Activated CD8-positive, alpha-beta memory T cell treated with anti-CD3 and anti-CD28 coated beads, Interleukin-2, amount 50 U/mL, for 24 hours (primary cell): ENCODE measurements around the gene LRTM2.

Source experiments
- DNase-seq: peaks from one replicate; pipeline ENCODE4 v3.0.0-alpha.2; 2020; ENCODE audit errors: extremely low read depth

The LRTM2 gene

DNA sequence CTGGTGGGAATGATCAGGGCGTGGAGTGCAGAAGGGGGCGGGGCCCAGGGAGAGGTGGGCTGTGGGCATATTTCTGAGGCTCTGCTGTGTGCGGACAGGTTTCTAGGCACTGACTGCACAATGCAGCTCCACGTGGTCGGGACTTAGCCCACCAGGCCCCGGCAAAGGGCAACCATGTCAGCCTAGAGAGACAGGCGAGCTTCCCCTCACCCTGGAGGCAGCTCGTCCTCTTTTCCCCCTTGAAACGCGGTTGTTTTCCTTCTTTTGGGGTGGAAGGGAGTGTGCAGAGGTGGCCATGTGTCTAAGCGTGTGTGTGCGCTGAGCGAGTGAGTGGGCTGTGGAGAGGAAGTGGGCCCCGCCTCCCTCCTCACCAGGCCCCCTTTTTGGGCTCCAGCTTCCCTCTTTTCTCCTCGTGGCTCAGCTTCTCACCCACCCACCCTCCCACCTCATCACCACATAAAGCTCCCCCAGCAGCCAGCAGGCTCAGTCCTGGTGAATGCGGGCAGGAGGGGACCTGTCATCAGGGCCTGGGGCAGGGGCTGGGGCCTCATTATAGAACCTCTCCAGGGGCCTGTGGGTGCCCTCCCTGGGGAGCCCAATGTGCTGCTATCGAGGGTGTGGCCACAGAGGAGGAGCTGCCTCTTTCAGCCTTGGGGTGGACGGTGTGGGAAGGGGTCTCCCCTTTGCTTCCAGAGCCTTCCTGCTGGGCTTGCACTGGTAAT lies 22.0 kb downstream of the LRTM2 start:
- DNase-seq: no peak

DNA sequence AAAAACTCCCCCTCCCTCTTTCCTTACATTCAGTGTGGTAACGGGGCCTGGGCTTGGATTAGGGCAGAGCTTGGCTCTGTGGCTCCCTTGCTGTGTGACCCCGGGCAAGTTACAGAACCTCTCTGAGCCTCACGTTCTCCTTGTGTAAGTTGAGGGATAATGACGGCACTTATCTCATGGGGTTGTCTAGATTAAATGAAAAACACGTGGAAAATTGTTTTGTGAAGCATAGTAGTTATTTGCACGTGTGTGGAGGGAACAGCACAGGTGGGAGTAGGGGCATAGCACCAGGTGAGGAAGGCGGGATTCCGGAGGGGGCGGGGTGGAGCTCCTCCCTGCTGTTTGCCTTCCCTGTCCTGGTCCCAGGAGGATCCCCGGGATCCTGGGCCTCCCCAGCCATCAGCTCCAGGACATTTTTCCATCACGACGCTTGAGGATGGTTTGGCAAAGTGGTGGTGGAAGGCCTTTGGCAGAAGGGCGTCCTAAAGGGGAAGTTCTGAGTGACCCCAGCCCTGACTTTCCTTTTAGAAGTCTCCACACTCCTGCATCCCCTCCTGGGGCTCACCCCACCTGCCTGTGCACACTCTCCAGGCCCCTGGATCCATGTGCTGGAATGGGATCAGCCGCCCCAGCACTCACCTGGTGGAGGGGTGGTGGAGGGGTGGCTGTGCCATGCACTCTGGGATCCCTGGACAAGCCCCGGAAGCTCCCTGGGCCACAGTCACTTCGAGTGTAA lies 22.7 kb downstream of the LRTM2 start:
- DNase-seq: no peak

DNA sequence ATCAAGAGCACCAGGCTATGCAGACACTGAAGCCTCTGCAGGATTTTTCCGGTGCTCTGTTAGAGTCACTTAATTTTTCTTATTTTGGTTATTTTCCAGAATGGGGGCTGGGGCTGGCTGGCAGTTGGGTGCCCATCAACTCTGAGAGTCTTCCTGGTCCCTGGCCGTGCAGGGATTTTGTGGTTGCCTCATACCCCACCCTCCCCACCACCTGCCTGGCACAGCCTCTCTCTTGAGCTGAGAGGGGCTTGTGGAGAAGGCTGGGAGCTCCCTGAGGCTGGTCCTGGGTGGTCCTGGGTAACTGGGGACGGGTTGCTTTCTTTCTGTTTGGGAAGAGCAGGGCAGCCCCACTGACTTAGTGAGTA lies 23.3 kb downstream of the LRTM2 start:
- no peak for DNase-seq

DNA sequence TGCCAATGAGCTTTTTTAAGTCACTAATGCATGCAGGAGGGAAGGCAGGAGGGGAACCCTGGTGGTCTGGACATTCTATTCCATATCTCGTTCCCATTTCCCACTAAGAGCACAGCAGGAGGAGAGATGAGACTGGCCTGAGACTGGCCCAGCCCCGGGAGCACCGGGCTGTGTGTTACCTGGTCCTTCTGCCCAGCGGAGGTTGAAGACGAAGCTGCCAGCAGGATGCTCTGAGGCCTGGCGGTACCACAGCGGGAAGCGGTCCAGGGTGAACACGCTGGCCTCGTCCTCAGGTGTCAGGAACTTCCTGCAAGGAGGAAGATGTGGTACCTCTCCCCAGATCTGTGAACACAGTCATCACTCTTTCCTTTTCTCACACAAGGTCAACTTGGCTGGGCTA lies 23.9 kb downstream of the LRTM2 start:
- no peak for DNase-seq

DNA sequence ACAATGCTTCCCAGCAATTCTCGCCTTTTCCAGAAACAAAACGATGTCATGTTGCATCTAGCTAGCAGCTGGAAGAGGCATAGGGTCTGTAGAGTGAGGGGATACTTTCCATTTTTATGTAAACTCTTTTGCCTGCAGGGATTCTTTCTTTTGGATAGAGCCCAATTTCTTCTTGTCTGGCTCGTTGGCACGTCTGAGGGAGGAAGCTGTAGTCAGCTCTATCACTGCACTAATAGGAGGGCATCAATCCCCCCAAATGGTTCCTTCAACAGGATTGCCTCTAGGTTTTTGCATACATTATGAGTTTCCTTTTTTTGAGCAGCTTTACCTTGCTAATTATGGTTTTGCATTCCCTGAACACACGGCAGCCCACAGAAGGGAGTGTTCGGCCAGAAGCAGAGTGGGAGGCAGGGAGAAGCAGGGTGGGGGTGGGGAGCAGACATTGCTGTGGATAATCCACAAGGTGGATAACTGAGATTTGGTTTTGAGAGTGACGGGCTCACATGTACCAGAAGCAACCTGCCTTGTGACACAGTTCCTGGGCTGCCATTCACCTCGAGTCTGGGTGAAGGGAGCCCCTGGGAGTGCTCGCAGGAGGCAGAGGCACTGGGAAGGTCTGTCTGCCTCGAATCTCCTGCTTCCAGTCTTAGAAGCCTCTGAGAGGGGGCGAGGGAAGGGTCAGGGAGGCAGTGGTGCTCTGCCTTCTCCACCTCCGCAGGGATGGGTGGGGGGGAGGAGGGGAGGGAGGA lies 24.5 kb downstream of the LRTM2 start:
- no peak for DNase-seq

DNA sequence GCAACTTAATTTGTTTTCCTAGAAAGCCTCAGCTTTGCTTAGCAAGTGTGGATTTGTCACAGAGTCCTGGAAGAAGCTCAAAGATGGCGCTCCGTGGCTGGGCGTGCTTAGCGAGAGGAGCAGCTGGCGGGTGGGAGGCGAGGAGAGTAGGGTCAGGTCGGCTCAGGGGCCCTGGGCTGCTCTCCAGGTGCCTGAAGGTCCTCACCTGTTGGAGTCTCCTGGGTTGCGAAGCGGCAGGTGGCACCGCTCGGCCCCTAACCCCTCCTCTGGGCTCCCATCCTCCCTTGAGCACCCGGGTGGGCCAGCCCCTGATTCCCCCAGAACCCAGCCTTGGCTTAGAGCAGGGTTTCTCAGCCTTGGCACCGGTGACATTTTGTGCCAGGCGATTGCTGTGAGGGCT lies 25.1 kb downstream of the LRTM2 start:
- no peak for DNase-seq

DNA sequence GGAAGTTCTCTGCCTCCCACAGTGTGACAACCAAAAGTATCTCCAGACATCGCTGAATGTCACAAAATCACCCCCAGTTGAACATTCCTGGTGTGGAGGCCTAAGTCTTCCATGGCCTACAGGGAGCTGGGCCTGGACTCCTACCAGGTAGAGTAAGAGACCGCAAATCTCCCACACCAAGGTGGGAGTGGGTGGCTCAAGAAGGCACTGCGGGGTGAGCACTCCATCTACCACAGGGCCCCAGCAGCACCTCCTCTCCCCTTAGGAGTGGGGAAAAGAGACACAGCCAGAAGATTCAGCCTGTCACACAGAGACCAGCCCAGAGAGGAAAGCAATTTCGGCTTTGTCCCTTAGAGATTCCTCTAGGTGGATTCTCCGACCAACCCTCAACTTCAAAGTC lies 25.5 kb downstream of the LRTM2 start:
- DNase-seq: no peak

DNA sequence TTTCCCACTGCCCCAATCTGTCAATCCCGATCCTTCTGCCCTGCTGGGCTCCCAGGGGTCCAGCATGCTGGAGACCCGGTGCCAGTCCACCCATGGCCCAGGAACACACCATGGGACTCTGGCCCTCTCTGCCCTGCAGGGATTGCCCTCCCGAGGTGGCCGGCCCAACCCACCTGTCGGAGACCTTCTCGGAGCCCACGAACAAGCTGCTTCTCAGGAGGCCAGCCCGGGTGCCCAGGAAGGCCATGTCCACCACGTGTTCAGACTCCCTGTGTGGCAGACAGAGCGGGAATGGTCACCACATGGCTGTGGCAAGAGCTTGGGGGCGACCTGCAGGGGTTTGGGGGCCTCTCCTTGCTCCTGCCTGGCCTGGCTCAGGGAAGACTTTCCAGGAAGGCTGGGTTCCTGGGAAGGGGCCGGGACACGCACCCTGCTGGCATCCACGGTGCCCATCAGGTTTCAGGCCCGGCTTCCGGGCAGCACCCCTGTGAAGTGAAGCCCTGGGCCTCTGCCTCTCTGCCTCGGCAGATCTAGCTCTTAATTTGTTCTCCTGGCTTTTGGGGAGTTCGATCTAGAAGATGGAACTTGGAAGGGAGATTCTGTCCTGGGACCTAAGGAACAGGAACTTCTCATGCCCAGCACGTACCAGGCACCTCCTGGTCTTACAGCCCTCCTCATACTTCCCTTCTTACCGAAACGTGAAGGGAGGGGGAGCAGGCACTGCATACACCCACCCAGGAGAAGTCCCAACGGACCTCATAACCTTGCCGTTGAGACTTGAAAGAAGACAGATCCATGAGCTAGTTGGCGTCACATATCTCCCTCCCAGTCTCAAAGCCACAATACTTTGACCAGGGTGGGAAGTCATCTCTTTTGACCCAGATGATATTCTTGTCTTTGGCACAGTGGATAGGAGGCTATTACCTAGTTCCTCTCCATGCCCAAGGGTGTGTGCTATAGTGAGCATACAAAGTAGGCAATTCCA lies 26.3 kb downstream of the LRTM2 start:
- DNase-seq: no peak

DNA sequence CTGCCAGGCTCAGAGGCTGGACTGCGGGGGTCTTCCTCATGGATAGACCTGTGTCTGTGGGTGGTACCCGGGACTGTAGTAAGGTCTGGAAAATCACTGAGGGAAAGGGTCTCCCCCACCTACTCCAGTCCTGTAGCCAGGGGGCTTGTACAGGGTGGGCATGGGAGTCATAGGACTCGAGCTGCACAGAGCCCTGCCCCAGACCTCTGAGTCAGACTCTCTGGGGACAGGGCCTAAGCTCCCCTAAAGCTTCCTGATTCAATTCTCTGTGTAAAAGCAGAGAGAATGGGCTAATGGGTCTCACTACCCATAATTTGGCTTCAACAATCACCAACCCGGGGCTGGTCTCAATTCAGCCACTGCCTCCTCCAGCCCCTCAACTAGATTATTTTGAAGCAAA lies 27.0 kb downstream of the LRTM2 start:
- DNase-seq: no peak

DNA sequence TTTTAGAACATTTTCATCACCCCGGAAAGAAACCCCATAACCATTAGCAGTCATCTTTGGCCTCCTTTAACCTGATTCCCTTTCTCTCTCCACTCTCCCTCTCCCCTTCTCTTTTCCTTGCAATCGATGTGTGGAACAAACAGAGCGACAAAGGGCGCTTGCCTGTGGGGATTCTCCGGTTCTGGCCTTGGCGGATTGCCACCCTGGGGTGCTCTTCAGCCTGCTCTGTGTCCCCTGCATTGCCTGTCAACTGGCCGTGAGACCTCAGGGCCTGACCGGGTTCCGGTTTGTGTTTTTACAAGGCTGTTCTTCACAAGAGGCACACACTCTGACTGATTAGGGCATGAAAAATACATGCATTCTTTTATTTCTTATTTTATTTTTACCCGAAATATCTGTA lies 27.8 kb downstream of the LRTM2 start:
- no peak for DNase-seq

DNA sequence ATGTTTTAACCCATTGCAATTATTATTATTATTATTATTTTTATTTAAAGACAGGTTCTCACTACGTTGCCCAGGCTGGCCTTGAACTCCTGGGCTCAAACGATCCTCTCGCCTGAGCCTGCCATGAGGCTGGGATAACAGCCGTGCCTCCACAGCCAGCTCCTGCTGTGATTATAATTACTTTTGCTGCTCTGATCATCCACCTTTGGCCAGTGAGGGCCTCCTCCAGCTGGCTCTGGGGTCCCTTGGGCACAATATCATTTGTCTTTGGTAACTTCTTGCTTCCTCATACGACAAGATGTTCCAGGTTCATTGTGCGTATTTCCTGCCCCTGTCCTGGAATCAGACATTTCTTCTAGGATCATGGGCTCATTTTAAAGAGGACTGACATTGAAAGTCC lies 28.4 kb downstream of the LRTM2 start:
- no peak for DNase-seq

DNA sequence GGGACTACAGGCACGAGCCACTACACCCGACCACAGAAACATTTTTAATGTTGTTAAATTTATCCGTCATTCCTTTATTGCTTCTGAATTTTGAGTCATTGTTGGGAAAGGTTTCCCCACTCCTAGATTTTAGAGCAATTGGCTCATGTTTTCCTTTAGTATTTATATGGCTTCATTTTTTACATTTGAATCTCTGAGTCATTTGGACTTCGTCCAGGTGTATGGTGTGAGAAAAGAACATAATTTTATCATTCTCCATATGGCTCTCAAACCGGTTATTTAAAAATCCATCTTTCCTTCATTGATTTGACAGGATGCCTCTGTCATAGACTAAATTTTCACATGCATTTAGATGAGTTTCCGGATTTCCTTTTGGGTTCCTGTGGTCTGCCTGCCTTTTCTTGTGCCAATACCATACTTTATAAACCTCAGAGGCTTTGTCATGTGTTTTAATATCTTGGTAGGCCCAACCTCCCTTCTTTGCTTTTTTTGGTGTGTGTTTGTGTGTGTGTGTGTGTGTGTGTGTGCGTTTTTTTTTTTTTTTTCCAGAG lies 30.9 kb downstream of the LRTM2 start:
- DNase-seq: no peak

DNA sequence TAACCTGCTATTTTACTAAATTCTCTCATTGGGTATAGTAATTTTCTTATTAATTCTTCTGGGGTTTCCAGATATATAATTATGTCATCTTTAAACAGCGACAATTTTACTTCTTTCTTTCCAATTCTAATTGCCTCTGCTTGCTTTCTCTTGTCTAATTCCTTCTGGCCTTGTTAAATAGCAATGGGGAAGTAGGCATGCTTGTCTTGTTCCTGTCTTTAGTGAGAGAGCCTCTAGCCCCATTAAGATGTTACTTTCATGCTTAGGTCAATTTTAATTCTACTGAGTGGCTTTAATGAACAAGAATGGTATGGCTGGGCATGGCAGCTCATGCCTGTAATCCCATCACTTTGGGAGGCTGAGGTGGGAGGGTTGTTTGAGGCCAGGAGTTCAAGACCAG lies 31.7 kb downstream of the LRTM2 start:
- no peak for DNase-seq

DNA sequence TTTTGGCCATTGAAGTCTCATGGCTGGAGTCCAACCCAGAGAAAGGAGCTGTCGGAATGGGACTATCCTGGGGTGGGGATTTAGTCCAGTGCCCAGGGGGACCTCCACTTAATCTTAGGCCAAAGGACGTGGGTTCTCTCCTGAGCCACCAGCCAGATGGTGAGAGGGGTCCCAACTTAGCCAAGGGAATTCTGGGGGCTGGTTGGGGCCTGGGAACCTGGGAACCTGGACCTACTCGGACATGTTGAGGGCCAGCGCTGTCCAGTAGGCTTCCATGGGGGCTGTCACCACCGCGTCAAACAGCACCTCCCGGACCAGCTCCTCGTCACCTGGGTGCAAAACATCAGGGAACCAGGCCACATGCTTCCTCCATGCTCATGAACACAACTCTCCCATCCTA lies 33.4 kb downstream of the LRTM2 start:
- DNase-seq: no peak

DNA sequence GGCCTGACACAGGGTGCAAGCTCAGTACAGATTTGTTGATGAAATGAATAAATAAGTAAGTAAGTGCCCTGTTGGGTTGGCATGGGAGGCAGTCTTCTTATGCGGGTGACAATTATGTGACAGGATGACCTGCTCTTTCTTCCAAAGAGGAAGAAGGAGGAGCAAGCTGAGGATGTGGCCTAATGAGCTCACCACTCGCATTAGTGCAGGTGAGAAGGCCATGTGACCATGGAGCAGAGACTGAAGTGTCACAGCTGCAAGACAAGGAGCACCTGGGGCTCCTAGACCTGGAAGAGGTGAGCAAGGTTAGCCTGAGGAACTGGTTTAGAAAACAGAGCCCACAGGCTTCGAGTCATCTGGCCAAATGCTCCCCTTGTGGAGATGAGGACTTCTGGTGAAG lies 34.9 kb downstream of the LRTM2 start:
- no peak for DNase-seq

DNA sequence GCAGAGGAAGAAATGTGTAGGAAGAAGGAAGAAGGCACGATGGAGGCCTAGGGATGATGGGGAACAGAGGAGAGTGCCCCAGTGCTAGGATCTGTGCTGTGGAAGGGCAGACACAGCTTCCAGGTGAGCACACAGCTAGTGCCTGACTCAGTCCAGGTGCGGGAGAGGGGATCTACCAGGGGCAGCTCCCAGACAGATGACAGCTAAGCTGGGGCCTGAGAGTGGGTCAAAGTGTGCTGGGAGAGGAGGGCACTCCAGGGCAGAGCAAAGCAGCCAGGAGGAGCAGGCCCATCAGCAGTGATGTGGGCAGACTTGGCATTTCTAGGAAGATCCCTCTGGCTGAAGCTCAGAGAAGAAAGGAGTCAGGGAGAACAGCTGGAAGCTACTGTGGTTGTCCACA lies 36.7 kb downstream of the LRTM2 start:
- DNase-seq: no peak

DNA sequence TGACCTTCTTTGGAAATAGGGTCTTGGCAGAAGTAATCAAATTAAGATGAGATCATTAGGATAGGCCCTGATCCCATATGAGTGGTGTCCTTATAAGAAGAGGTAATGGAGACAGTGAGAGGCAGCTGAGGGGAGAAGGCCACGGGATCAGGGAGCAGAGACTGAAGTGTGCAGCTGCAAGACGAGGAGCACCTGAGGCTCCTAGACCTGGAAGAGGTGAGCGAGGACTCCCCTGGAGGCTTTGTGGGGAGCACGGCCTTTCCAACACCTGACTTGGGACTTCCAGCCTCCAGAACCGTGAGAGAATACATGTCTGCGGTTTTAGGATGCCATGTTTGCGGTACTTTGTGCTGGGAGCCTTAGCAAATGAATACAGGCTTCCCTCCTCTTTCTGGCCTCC lies 37.5 kb downstream of the LRTM2 start:
- DNase-seq: no peak

DNA sequence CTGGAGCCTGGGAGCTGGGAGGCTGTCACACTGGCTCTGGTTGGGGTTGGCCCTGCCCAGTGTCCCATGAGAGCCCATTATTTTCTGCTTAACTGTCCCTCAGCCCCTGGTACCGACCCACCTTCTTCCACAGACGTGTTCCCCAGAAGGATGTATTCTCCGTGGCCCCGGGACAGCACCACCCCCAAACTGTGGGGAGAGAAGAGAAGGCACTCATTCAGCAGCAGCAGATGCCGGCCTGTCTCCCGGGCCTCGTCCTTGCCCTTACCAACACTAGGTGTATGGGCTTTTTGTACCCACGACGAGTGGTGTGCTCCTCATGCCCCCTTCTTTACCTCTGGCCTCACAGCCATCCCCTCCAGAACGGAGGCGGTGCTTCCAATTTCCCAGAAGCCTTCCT lies 38.1 kb downstream of the LRTM2 start:
- no peak for DNase-seq

DNA sequence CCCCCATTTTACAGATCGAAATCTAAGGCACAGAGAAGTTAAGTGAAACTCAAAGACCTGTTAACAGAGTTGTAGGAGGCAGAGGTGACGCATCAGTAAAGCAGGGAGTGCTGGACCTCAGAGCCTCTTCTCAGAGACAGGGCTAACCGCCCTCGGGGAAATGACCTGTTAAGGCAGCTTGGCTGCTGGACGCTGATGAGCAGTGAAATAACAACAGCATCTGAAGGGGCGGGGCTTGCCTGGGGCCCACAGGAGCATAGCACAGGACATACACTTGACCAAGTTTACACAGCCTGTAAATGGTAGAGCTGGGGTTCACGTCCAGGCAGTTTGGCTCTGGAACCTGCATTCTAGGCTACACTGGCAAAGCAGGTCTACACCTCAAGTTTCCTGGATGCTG lies 39.3 kb downstream of the LRTM2 start:
- no peak for DNase-seq

DNA sequence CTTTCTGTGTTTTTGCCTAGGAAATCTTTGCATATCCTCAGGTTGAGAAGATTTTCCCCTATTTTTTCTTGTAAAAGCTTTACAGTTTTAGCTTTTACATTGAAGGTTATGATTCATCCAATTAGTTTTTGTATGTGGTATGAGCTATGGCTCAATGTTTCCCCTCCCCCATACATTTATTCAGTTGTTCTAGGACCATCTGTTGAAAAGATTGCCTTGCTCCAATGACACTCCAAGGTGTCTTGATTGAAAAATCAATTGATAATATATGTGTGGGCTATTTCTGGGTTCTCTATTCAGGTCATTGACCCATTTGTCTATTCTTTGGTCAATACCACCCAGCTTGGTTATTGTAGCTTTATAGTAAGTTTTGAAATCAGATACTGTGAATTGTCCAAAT lies 42.6 kb downstream of the LRTM2 start:
- no peak for DNase-seq

DNA sequence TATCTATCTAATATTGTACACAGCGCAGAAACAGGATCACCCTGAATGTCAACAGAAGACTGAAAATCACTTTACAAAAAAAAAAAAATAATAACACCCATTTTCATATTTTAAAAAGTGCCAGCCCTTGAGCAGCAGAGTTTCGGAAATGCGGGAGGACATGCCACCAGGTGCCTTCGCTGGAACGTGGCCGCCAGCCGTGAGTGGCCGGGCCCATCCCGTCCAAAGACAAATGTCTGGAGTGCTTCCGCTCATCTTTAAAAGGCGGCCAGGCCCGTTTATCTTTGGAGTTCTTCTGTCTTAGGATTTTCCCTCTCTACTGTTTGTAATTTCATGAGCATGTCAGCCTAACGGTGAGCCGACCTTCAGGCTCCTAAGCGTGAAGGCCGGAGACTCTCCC lies 43.5 kb downstream of the LRTM2 start:
- no peak for DNase-seq

DNA sequence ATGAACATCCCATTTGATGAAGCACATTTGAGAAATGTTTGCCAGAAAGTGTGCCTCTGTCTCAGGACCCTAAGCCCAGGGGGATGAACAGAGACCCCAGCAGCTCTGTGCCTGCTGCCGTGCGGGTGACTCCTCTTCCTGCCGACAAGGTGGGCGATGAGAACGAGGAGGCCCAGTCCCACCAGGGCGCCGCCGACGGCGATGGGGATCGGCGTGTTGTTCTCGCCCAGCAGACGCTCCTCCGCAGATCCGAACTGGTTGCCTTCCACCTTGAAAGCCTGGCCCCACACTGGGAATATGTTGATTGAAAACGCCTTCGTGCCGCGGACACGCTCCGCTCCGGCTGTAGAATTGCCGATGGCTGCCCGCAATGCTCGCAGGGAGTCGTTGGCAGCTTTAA lies 44.1 kb downstream of the LRTM2 start:
- DNase-seq: no peak
